Type B pancreatic cell (in vitro differentiated cells): ENCODE data around the gene VSTM2B. TPM values are rescaled to one million over a fixed set of nuclear protein-coding genes. Genes with fewer than 3 reads are reported as not detected.

Experiments
- DNase-seq: peaks from one replicate; pipeline ENCODE4 v3.0.0; 2021; ENCODE audit warnings: mixed read lengths; ENCODE audit not compliant: unreplicated experiment; ENCODE audit errors: extremely low spot score
- H3K27ac Mint-ChIP-seq: 2 replicates; pipeline ENCODE4 v1.8.0; 2021; ENCODE audit warnings: mild to moderate bottlenecking, mixed read lengths
- H3K27me3 Mint-ChIP-seq: 2 replicates; pipeline ENCODE4 v1.8.0; 2021; ENCODE audit warnings: mixed read lengths
- H3K36me3 Mint-ChIP-seq: 2 replicates; pipeline ENCODE4 v1.8.0; 2021; ENCODE audit warnings: mixed read lengths
- H3K4me1 Mint-ChIP-seq: one replicate; pipeline ENCODE4 v1.8.0; 2021; ENCODE audit warnings: mixed read lengths; ENCODE audit not compliant: unreplicated experiment
- H3K4me3 Mint-ChIP-seq: 2 replicates; pipeline ENCODE4 v1.8.0; 2021; ENCODE audit warnings: mild to moderate bottlenecking, mixed read lengths
- H3K9me3 Mint-ChIP-seq: 2 replicates; pipeline ENCODE4 v1.8.0; 2021; ENCODE audit warnings: mixed read lengths
- total RNA-seq: library from RNA; stranded (reverse); gene quantifications from 2 replicates; pipeline ENCODE4 v1.2.1, GENCODE V29; 2021; ENCODE audit warnings: low replicate concordance
- TF ChIP-seq, protein P1 (sequence below): fragments of 200-600 bp; sonication (generic); conservative IDR thresholded peaks from 2 replicates; pipeline ENCODE4 v1.5.0; 2021; ENCODE audit warnings: antibody characterized with exemption, mild to moderate bottlenecking

Gene VSTM2B
- total RNA-seq, 1 donor from 2014 or later, result 0.68 TPM

DNA sequence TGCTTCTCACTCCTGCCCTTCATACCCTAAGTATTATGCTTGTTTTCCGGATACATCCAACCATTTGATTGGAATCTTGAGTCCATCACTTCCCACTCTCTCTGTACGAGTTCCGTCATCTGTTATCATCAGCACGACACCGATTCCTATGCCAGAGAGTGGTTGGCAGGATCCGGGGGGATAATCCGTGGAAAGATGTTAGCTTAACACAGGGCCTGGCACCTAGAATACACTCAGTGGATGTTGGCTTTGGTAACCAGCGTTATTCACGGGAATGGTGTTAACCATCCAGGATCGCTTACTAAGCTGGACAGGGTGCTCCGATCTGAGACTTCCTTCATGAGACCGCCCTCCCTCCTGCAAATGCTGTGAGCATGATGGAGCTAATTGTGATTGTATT, 12.4 kb downstream of the VSTM2B start:
- H3K9me3 Mint-ChIP-seq, result no peaks in the 10 kb centered on the region
- no peaks in the 10 kb centered on the region for H3K4me1 Mint-ChIP-seq
- TF ChIP-seq, protein P1, sequence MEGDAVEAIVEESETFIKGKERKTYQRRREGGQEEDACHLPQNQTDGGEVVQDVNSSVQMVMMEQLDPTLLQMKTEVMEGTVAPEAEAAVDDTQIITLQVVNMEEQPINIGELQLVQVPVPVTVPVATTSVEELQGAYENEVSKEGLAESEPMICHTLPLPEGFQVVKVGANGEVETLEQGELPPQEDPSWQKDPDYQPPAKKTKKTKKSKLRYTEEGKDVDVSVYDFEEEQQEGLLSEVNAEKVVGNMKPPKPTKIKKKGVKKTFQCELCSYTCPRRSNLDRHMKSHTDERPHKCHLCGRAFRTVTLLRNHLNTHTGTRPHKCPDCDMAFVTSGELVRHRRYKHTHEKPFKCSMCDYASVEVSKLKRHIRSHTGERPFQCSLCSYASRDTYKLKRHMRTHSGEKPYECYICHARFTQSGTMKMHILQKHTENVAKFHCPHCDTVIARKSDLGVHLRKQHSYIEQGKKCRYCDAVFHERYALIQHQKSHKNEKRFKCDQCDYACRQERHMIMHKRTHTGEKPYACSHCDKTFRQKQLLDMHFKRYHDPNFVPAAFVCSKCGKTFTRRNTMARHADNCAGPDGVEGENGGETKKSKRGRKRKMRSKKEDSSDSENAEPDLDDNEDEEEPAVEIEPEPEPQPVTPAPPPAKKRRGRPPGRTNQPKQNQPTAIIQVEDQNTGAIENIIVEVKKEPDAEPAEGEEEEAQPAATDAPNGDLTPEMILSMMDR, result no peak
- no peak for DNase-seq
- H3K27me3 Mint-ChIP-seq, result peaks cover 39% of the 10 kb centered on the region
- no peaks in the 10 kb centered on the region for H3K36me3 Mint-ChIP-seq
- no peak overlapping the region for H3K4me3 Mint-ChIP-seq
- no peak overlapping the region for H3K27ac Mint-ChIP-seq

DNA sequence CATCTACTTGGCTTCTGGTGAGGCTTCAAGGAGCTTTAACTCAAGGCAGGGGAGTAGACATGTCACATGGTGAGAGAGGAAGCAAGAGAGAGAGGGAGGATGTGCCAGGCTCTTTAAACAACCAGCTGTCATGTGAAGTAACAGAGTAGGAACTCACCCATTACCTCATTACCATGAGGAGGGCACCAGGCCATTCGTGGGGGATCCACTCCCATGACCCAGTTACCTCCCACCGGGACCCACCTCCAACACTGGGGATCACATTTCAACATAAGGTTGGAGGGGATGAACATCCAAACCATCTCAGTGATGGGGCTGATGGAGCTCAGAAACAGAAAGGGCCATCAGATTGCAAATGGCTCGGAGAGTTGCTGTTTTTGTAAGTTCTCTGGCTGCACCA, 12.9 kb downstream of the VSTM2B start:
- Mint-ChIP-seq H3K27me3 (peaks cover 40% of the 10 kb centered on the region), H3K4me3 (no peak overlapping the region)
- TF ChIP-seq, protein P1, result no peak

DNA sequence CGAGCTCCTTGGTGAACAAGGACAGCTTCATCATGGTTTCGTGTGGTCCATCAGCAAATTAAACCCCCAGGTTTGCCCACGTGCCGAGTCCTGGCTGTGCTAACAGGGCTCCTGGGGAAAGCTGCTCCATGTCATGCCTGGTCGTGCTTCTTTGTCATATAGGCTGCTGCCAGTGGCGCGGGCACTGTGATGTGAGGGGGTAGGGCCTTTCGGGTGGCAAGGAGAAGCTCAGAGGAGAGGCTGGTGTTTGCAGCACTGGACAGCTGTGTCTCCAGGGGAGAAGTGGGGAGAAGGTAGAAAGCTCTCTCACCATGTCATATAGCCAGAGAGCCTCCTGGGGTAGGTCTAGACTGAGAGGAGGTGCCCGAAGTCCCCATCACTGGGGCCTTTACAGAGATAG, 13.3 kb downstream of the VSTM2B start:
- Mint-ChIP-seq H3K4me3 (no peak overlapping the region), H3K4me1 (no peaks in the 10 kb centered on the region), H3K9me3 (no peaks in the 10 kb centered on the region), H3K27me3 (peaks cover 40% of the 10 kb centered on the region), H3K36me3 (no peaks in the 10 kb centered on the region), H3K27ac (no peak overlapping the region)
- TF ChIP-seq, protein P1, result no peak
- no peak for DNase-seq

More for the DNA sequence above, 12.9 kb downstream of the VSTM2B start:
- DNase-seq, result no peak
- H3K9me3 Mint-ChIP-seq, result no peaks in the 10 kb centered on the region
- no peaks in the 10 kb centered on the region for H3K4me1 Mint-ChIP-seq
- H3K27ac Mint-ChIP-seq, result no peak overlapping the region
- no peaks in the 10 kb centered on the region for H3K36me3 Mint-ChIP-seq

DNA sequence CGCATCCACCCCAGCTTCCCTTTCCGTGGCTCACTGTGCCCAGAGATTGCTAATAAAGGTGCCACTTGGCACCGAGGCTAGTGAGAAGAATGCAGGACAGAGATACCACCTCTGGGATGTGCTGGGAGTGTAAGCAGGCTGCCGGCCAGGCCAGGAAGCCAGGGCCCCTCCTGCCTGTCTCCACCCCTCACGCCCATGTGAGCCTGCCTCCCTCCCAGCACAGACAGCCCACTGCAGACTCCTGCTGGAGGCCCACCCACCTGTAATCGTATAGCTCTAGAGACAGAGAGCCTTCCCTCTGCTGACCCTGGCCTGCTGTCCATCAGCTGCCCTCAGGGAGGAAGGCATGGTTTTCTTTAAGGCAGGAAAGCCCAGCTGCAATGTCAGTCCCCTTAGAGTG, 13.9 kb downstream of the VSTM2B start:
- H3K27me3 Mint-ChIP-seq, result peaks cover 39% of the 10 kb centered on the region
- H3K36me3 Mint-ChIP-seq, result no peaks in the 10 kb centered on the region
- no peak overlapping the region for H3K27ac Mint-ChIP-seq
- DNase-seq, result no peak
- no peak overlapping the region for H3K4me3 Mint-ChIP-seq
- no peaks in the 10 kb centered on the region for H3K9me3 Mint-ChIP-seq
- TF ChIP-seq, protein P1, result no peak
- no peaks in the 10 kb centered on the region for H3K4me1 Mint-ChIP-seq

DNA sequence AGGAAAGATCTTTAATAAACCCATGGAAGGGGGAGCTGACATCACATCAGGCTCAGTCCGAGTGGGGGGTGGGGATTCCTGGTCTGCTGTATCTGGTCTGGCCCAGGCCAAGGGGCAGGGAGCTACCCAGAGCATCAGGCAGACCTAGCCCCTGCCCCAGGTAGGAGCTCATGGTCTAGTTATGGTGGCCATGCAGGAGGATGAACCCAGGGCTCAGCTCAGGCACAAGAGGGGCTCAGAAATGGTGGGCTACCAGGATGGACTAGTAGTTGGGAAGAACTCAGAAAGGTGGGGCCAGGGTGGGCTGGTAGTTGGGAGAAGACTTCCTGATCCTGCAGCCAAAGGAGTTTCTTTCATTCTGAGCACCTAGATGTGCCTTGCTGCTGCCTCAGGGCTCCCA, 14.3 kb downstream of the VSTM2B start:
- peak; percentile 55 for DNase-seq
- no peak overlapping the region for H3K27ac Mint-ChIP-seq
- H3K27me3 Mint-ChIP-seq, result peaks cover 35% of the 10 kb centered on the region
- TF ChIP-seq, protein P1, result no peak
- no peaks in the 10 kb centered on the region for H3K4me1 Mint-ChIP-seq
- no peaks in the 10 kb centered on the region for H3K36me3 Mint-ChIP-seq
- no peak overlapping the region for H3K4me3 Mint-ChIP-seq
- no peaks in the 10 kb centered on the region for H3K9me3 Mint-ChIP-seq
